GM12801 (cell line): Measurements from ENCODE around the gene MAMDC2.

ENCODE experiments used
- CTCF ChIP-seq: IDR thresholded peaks from one replicate; pipeline ENCODE4 v1.5.1; 2011; ENCODE audit warnings: control low read depth; ENCODE audit not compliant: insufficient read length; ENCODE audit errors: extremely low read depth

Gene MAMDC2

DNA sequence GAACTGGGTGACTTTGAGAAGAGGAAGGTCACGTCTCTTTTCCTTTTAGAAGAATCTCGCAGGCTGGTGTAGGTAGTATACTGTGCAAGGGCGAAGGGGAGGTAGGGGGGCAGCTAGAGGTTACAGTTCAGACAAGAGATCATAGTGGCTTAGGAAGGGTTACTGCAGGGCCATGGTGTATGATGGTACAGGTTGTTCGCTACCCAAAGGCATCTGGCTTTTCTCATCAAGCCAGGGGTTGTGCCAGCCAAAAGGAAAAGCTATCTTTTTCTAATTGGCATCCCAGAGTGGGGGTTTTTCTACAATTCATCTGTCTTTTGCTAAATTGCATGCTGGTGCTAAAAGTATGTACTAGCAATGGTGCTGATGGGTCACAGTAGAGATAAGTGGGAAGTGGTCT lies 22.8 kb downstream of the MAMDC2 start:
- no peak for TF ChIP-seq CTCF

DNA sequence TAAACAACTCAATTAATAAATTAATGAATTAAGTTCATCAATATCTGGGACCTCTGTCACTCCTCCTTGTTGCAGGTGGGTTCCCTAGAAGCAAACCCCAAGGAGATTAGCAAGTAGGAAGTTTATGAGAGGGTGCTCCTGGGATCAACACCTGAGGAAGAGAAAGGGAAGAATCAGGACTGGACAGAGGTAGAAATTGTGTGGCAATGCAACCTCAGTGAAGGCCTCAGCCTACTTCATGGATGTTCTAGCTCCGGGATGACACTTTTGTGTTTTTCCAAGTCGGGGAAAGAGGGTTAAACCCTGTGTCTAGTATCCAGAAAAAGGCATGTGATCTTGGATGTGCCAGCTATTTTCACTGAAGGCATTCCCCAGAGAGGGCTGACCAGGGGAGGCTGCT lies 23.2 kb downstream of the MAMDC2 start:
- no peak for TF ChIP-seq CTCF

GRCh38 chr9:70069704-70070103 lies 26.1 kb downstream of the MAMDC2 start:
- TF ChIP-seq CTCF = no peak

- TF ChIP-seq CTCF = no peak
Measured at GRCh38 chr9:70073193-70073592, 29.5 kb downstream of the MAMDC2 start.

GRCh38 chr9:70073756-70074155 lies 30.1 kb downstream of the MAMDC2 start:
- no peak for TF ChIP-seq CTCF

GRCh38 chr9:70076678-70077077 lies 33.0 kb downstream of the MAMDC2 start:
- no peak for TF ChIP-seq CTCF

- TF ChIP-seq CTCF = no peak
Measured at GRCh38 chr9:70079417-70080037, 35.9 kb downstream of the MAMDC2 start.
